HG03175 (cell line): ENCODE results near the gene TC2N.
"Not testable (repeated sequence)": the region's sequence is repeated elsewhere in the genome, so short reads cannot be mapped to it uniquely, and the experiment has no call there.

Experiments used
- ATAC-seq: cut with Tn5 transposase; IDR thresholded peaks from one replicate; pipeline ENCODE4 v1.9.1; 2021; ENCODE audit warnings: mild to moderate bottlenecking, moderate library complexity; ENCODE audit not compliant: unreplicated experiment

Gene TC2N

GRCh38 chr14:91867316-91867988 lies at the start of gene TC2N:
Gene TC2N (minus strand): TSS chr14:91867536. CDS start chr14:91813769, 53,767 bp downstream.
- peak; percentile 56 for ATAC-seq

GRCh38 chr14:91912035-91912434 lies 44.7 kb upstream of the TC2N start:
- no peak for ATAC-seq

GRCh38 chr14:91911474-91912032 lies 44.2 kb upstream of the TC2N start:
- peak; percentile 71 for ATAC-seq

GRCh38 chr14:91910196-91910595 lies 42.9 kb upstream of the TC2N start:
- ATAC-seq, result no peak

DNA sequence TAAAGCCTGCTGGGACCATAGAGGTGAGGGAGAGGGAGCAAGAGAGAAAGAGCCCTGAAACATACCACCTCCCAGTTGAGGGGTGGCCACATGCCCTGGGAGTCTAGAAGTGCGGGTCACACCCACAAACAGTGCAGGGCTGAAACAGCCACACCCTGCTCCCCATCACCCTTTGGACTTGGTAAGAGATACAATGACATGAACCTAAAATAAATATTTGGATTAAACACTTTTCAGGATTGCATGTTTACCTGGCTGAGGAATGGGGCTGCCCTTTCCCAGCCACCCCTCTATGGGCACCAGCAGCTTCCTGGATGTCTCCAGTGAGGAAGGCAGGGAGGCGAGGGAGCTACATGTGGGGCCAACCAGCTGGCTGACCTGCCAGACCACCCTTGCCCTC lies 39.0 kb upstream of the TC2N start:
- no peak for ATAC-seq

DNA sequence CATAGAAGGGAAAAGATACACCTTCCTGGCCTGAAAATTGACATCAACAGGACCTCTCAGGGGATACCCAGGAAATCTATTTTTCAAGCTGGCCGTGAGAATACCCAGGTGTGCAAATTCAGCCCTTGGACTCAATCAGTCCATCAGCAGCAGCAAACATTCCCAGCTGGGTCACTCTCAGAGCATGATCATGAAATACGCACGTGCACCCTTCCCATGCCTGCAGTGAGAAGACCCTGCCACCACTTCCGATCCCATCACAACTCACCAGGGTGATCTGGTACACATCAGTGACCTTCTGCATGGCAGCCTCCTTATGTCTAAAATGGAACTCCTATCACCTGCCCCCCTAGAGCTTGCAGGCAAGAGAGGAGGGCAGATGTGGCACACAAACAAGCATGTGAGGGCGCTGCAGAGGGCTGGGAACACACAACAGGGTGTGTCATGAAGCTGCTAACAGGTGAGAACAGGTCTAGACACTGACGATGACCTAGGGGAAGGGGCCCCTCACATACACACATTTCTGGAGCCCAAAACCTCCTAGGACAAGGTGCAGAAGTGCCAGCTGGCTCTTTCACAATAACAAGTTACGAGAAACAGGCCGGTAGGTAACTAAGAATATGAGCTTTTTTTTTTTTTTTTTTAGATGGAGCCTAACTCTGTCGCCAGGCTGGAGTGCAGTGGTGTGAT lies 37.8 kb upstream of the TC2N start:
- no peak for ATAC-seq

DNA sequence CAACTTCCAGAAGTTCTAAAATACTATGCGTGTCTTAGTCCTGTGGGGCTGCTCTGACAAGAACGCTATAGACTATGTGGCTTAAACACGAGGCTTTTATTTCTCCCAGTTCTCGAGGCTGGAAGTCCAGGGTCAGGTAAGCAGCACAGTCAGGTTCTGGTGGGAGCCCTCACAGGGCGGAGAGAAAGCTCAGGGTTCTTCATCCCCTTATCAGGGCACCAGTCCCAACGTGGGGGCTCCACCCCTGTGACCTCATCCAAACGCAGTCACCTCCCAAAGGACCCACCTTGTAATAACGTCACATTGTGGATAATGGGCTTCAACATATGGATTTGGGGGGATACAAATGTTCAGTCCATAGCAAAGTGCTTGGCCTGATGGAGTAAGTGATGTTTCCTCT lies 37.1 kb upstream of the TC2N start:
- no peak for ATAC-seq

DNA sequence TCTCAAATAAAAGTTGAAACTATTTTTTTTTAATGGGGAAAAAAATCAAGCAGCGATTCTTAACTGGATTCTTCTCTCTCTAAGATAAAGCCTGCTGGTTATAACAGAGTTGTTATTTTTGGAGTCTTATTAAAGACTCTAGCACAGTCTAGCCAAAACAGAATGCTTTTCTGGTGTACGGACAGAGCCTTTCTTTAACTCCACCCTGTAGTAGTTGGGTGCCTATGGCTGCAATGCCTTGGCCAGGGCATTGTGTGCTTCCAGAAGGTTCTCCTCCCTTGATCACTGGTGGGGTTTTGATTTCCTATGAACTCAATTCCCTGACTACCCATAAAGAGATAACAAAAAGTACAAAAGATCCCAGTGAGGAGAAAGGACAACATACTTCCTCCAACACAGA lies 35.7 kb upstream of the TC2N start:
- ATAC-seq, result no peak

- no peak for ATAC-seq
Observed at GRCh38 chr14:91902336-91902735, 35.0 kb upstream of the TC2N start.

- no peak for ATAC-seq
Observed at GRCh38 chr14:91901449-91902226, 34.3 kb upstream of the TC2N start.

DNA sequence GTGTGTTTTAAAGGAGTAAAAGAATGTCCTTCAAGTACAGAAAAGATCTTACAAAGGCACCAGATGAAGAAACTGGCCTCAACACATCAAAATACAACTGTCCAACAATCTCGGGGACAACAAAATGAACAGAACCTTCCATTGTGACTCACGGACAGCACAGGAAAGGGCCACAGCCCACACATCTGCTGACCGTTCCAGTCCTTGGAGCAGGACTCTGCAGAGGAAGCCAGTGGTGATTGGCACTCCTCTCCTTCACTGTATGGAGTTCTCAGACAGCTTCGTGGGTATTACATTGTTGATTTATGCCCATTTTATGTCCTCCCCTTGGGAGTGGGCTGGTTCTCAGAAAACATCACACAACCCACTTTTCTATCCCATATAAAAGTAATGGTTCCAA lies 32.5 kb upstream of the TC2N start:
- ATAC-seq, result no peak

DNA sequence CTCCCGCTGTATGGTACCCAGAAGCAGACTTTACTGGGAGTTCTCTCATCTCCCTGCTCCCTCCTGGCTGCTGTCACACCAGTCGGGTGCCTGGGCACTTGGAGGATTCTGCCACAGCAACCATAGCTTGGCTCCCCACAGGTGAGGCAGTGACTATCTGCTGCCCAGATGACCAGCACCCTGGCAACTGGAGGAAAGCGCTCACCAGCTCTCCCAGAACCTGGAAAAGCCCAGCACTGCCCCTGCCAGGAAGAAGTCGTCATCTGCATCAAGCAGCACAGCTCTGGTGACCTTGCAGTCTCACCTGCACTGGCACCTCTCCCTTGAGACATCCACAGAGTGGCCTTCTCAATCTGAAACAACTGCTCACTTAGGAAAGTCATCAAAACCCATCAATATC lies 31.9 kb upstream of the TC2N start:
- ATAC-seq, result no peak

DNA sequence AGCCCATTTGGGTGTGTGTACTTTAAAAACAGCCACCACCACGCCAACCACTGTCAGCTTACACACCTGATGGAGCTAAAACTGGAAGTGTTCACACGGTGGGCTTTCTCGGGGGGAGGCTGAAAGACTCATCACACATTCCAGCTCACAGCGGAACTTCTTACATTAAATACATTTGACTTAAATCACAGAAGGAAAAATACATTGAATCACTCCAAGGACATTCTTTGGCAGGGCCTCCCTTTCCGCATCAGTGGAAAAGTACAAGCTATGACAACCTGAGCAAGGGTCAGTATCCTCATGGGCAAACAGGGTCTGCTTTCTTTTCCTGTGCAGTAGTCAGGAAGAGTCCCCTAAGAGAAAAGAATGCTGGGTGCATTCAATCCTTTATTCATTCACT lies 31.0 kb upstream of the TC2N start:
- ATAC-seq, result no peak

DNA sequence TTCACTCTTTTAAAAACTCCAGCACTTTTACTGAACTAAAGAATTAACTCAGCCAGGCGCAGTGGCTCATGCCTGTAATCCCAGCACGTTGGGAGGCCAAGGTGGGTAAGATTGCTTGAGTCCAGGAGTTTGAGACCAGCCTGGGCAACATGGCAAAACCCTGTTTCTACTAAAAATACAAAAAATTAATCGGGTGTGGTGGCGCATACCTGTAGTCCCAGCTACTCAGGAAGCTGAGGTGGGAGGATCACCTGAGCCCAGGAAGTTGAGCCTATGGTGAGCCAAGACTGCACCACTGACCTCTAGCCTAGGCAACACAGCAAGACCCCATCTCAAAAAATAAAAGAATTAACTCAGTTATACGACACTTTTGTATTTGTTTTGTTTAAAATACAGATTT lies 30.4 kb upstream of the TC2N start:
- ATAC-seq, result not testable (repeated sequence)

- ATAC-seq, result no peak
Observed at GRCh38 chr14:91897106-91897701, 29.9 kb upstream of the TC2N start.

DNA sequence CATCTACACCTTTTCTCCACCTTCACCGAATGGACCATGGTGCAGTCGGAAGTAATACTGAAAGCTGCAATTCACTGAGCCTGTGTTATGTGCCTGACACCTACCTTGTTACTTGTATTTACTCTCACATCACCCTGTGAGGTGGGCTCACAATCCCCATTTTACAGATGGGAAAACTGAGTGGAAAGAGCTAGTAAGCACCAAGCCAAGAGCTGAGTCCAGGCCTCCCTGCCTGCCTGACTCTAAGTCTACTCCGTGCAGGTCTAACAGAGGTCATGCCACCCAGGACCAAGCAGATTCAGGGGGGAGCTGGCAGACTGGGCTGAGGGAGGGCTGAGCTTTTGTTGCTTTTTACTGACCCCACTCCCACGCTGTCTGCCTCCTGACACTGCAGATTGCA lies 29.1 kb upstream of the TC2N start:
- ATAC-seq, result no peak

DNA sequence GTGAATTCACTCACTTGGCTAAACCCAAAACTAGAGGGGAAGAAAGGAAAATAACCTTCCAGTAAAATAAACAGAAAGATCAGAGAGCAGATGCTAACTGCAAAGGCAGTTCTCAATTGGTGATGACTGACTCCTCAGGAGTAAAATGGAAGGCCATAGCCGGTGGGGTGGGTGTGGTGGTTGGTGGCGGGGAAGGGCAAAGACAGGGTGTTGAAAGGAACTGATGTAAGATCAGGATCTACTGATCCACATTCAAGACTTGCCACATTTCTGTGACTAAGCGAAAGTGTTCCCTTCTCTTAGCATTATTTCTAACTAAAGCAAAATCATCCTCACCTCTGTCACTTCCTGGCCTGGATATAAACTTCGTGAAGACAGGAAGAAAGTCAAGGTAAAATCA lies 26.3 kb upstream of the TC2N start:
- ATAC-seq, result no peak

DNA sequence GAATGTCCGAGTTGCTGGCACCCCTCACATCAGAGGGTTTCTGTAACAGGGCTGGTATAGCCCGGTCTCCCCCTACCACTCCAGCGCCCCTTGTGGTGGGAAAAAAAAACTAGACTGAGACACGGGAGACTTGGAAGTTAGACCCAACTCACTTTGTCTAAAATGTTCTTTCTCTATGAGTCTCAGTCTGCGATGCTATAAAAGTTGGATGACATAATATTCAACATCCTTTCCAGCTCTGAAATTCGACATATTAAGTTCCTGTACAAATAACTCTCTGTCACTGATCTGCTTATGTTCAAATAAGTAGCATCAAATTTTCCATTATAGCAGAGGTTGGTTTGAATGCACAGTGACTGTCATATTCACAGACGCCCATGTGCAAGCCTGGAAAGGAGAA lies 25.7 kb upstream of the TC2N start:
- no peak for ATAC-seq

- ATAC-seq, result no peak
Observed at GRCh38 chr14:91891721-91892220, 24.4 kb upstream of the TC2N start.

- no peak for ATAC-seq
Observed at GRCh38 chr14:91891101-91891500, 23.8 kb upstream of the TC2N start.

GRCh38 chr14:91890291-91890749 lies 23.0 kb upstream of the TC2N start:
- no peak for ATAC-seq
